Subcutaneous adipose tissue (tissue), 4 donors: ENCODE results near the gene CCDC158. TPM values are rescaled to one million over a fixed set of nuclear protein-coding genes. Genes with fewer than 3 reads are reported as not detected.

Experiments used
- small RNA-seq: library from RNA; depleted of rRNA; stranded (forward); fragments of <200 nt; gene quantifications from one replicate; pipeline ENCODE3, GENCODE V24; 2016
- total RNA-seq, 4 donors: library from RNA; depleted of rRNA; stranded (reverse); fragments of >200 nt; gene quantifications; one replicate each; pipeline ENCODE4 v1.1.0, GENCODE V29; 2016
- TF ChIP-seq, protein P1 (sequence below): fragments of 450-650 bp; IDR thresholded peaks from one replicate; pipeline ENCODE4 v1.5.1; 2016; ENCODE audit warnings: low read depth, mild to moderate bottlenecking, control low read depth, antibody characterized with exemption, moderate library complexity

Gene CCDC158
- total RNA-seq, 4 donors from 2014 or later = 0.33 to 1.7 (median 1.2) TPM

DNA sequence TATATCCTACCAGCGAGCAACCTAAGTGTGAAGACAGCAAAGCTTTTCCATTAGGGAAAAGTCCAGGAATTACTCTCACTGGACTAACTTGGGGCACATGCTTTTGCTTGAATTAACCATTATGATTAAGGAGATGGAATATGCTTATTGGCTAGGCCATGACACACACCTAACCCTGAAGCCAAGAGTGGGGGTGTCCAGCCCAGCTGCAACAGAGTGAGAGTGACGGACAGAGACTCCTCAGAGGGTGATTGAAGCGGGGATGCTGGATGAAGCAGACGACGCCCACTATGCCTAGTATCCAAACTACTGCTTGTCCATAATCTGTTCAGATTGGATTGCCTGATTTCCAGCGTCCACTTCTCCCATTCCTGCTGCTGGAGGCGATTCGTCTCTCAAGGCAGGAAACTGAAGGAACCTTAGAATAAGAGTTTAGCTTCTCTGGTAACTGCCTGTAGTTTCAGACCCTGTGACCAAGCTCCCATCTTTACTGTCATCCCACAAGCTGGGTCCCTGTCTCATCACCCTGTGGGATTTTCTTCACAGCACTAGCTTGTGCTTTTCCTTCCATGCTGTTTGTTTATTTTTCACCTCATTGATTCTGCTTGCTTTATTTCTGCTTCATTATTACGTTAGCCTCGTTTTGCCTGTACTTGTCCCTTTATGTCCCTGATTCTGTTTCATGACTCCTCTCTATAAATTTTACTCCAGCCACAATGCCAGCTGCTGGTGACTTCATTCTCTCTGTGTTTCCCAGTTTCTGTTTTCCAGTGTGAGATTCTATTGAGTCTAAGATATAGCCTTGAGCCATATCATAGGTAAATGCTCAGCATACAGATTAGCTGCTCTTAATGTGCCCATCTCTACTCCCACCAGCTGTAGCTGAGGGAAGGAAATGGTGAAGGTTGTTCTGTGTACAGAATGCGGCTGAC, 150.4 kb downstream of the CCDC158 start:
- TF ChIP-seq, protein P1, sequence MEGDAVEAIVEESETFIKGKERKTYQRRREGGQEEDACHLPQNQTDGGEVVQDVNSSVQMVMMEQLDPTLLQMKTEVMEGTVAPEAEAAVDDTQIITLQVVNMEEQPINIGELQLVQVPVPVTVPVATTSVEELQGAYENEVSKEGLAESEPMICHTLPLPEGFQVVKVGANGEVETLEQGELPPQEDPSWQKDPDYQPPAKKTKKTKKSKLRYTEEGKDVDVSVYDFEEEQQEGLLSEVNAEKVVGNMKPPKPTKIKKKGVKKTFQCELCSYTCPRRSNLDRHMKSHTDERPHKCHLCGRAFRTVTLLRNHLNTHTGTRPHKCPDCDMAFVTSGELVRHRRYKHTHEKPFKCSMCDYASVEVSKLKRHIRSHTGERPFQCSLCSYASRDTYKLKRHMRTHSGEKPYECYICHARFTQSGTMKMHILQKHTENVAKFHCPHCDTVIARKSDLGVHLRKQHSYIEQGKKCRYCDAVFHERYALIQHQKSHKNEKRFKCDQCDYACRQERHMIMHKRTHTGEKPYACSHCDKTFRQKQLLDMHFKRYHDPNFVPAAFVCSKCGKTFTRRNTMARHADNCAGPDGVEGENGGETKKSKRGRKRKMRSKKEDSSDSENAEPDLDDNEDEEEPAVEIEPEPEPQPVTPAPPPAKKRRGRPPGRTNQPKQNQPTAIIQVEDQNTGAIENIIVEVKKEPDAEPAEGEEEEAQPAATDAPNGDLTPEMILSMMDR = no peak

DNA sequence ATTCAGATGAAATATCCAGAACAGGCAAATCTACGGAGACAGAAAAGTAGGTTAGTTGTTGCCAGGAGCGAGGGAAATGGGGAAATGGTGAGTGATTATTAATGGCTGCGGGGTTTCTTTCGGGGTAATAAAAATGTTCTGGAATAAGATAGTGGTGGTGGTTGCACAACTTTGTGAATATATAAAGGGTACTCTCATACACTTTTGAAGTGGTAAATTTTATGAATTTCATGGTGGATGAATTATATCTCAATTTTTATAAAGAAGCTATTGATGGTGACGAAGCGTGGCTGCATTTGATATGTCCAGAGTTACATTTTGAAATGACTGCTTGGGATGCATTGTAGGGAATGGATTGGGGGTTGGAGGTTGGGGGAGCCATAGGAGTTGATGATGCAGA, 153.1 kb downstream of the CCDC158 start:
- TF ChIP-seq, protein P1 = no peak

DNA sequence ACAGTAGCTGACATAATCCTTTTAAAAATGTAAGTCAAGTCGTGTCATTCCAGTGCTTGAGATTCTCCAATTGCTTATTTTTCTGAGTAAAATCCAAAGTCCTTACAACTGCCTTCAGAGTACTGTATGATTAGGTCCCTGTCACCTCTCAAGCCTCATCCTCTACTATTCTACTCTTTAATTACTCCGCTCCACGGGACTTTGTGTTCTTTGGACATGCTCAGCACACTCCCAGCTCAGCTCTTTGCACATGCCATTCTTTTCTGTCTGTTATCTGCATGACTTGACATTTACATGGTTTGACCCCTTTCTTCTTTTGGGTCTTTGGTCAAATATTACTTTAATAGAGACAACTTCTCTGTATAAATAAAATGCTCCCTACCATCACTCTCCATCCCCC, 154.3 kb downstream of the CCDC158 start:
- TF ChIP-seq, protein P1 = no peak

DNA sequence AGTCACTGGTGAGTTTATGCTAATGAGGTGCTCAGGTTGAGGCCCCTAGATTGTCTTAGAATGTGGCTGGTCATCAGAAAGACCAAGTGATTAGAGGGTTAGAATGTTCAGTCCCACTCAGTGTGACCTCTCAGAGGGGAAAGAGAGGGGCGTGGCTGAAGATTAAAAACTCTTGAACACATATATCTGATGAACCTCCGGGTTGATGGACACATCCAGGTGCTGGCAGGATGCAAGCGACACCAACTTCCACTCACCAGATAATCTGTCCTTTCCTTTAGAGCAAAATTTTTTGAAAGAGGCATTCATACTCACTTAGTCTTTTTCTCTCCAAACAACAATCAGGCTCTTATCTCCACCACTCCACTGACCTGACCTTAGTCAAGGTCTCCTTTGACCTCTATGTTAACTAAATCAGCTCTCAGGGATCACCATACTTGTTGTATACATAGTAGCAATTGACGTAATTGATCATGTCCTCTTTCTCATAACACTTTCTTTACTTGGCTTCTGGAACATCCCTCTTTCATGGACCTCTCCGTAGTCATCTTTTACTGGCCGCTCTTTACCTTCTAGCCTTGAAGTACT, 155.2 kb downstream of the CCDC158 start:
- TF ChIP-seq, protein P1 = no peak

Small RNAs within 50 kb of the gene (small RNA-seq; reads per million reads assigned to genes)
- gene RF00278 = not detected
- not detected for gene RNU6-1000P

Other genes starting within 250 kb of the CCDC158 start
- 100 to 1,000 TPM; 160 to 308 (median 169) TPM for gene SCARB2, start 207.3 kb downstream of the CCDC158 start, total RNA-seq
- gene FAM47E, start 169.4 kb downstream of the CCDC158 start, total RNA-seq = 10 to 100 TPM in 1 of 4 donors, 1 to 10 TPM in 3; 5.6 to 13.7 (median 7.4) TPM
- gene STBD1, start 114.4 kb downstream of the CCDC158 start, total RNA-seq = 10 to 100 TPM; 25.8 to 62.0 (median 36.4) TPM
- gene SHROOM3, start 14.1 kb upstream of the CCDC158 start, total RNA-seq = under 1 TPM in 3 of 4 donors, not detected in 1; 0.22 to 0.38 (median 0.33) TPM